ENCODE data around the gene TXN.

GRCh38 chr9:110206389-110206788 lies 49.9 kb downstream of the TXN start:
- TF ChIP-seq CTCF (IDR thresholded peaks at IDR 0.05 in 4 of 5, conservative IDR thresholded peaks at IDR 0.05 in 1 of 5), result no peak
- TF ChIP-seq POLR2A (IDR thresholded peaks at IDR 0.05), result no peak

Measured in gastrocnemius medialis (tissue), 4 donors.